Fibroblast of lung (primary cell): ENCODE data around the gene BCDIN3D. TPM values are rescaled to one million over a fixed set of nuclear protein-coding genes. Genes with fewer than 3 reads are reported as not detected.

ENCODE experiments used
- DNase-seq, 2 donors: peaks; one replicate each; pipeline versions ENCODE4 v3.0.0 to v3.0.0-alpha.2; 2010; ENCODE audit warnings: low read depth in 2 of 2
- H2AFZ ChIP-seq: 2 replicates; pipeline ENCODE4 v1.5.1; 2012; ENCODE audit warnings: low read length, control low read depth, inconsistent platforms
- H3K27ac ChIP-seq: 2 replicates; pipeline ENCODE4 v1.5.1; 2011; ENCODE audit warnings: low read length, control low read depth; ENCODE audit not compliant: insufficient read depth
- H3K27me3 ChIP-seq: 2 replicates; pipeline ENCODE4 v1.5.1; 2011; ENCODE audit warnings: mild to moderate bottlenecking, low read length; ENCODE audit not compliant: control insufficient read depth, insufficient read depth
- H3K36me3 ChIP-seq: 2 replicates; pipeline ENCODE4 v1.5.1; 2011; ENCODE audit warnings: low read length; ENCODE audit not compliant: control insufficient read depth, insufficient read depth
- H3K4me1 ChIP-seq: 2 replicates; pipeline ENCODE4 v1.5.1; 2011; ENCODE audit warnings: low read length; ENCODE audit not compliant: control insufficient read depth, insufficient read depth; ENCODE audit errors: extremely low read depth
- H3K4me2 ChIP-seq: 2 replicates; pipeline ENCODE4 v1.5.1; 2011; ENCODE audit warnings: low read length, control low read depth; ENCODE audit not compliant: insufficient read depth; ENCODE audit errors: extremely low read depth
- H3K4me3 ChIP-seq, 4 experiments: fragments of 200-600 bp in 1 of 4; sonication (generic) in 1 of 4; replicated peaks in 1 of 4; 2 replicates each; pipeline ENCODE4 v1.5.1; 2011 to 2016; ENCODE audit warnings: low read length in 4 of 4, low read depth in 3 of 4, mild to moderate bottlenecking in 3 of 4, control low read depth in 2 of 4, inconsistent platforms in 1 of 4, mixed read lengths in 1 of 4; ENCODE audit not compliant: insufficient read depth in 1 of 4; ENCODE audit errors: control extremely low read depth in 1 of 4
- H3K79me2 ChIP-seq: 2 replicates; pipeline ENCODE4 v1.5.1; 2012; ENCODE audit warnings: mild to moderate bottlenecking, low read length, inconsistent platforms; ENCODE audit not compliant: control insufficient read depth, insufficient read depth
- H3K9ac ChIP-seq: 2 replicates; pipeline ENCODE4 v1.5.1; 2011; ENCODE audit warnings: mild to moderate bottlenecking, low read length, control low read depth; ENCODE audit not compliant: insufficient read depth
- H3K9me3 ChIP-seq: 2 replicates; pipeline ENCODE4 v1.5.1; 2012; ENCODE audit warnings: low read depth, low read length; ENCODE audit not compliant: control insufficient read depth, insufficient read depth
- H4K20me1 ChIP-seq: 2 replicates; pipeline ENCODE4 v1.5.1; 2011; ENCODE audit warnings: low read length; ENCODE audit not compliant: control insufficient read depth, insufficient read depth; ENCODE audit errors: extremely low read depth
- EZH2 ChIP-seq: IDR thresholded peaks from 2 replicates; pipeline ENCODE4 v1.5.1; 2012; ENCODE audit warnings: low read length, control low read depth, mild to moderate bottlenecking; ENCODE audit errors: missing control alignments
- polyA plus RNA-seq, 2 donors: library from polyadenylated mRNA; depleted of rRNA in 1 of 2; stranded (reverse) in 1 of 2; unstranded in 1 of 2; fragments of >200 nt; gene quantifications; 2 replicates each; pipeline ENCODE4 v1.2.1, GENCODE V29; 2011 to 2012; ENCODE audit warnings: missing spikeins in 1 of 2
- total RNA-seq: library from RNA; depleted of rRNA; stranded (reverse); fragments of >200 nt; gene quantifications from 2 replicates; pipeline ENCODE4 v1.2.1, GENCODE V29; 2014
- TF ChIP-seq, protein P1 (sequence below), 2 donors: IDR thresholded peaks in 1 of 2; conservative IDR thresholded peaks in 1 of 2; 1 replicate in 1 of 2; 2 replicates in 1 of 2; pipeline ENCODE4 v1.5.1; 2011 to 2012; ENCODE audit warnings: low read length in 2 of 2, control low read depth in 1 of 2, inconsistent platforms in 1 of 2, low read depth in 1 of 2, mild to moderate bottlenecking in 1 of 2

Gene BCDIN3D
- total and polyA plus RNA-seq, 2 donors (not counting 1 experiment from before 2014, with no cell fraction given), result 3.2 to 4.5 TPM

DNA sequence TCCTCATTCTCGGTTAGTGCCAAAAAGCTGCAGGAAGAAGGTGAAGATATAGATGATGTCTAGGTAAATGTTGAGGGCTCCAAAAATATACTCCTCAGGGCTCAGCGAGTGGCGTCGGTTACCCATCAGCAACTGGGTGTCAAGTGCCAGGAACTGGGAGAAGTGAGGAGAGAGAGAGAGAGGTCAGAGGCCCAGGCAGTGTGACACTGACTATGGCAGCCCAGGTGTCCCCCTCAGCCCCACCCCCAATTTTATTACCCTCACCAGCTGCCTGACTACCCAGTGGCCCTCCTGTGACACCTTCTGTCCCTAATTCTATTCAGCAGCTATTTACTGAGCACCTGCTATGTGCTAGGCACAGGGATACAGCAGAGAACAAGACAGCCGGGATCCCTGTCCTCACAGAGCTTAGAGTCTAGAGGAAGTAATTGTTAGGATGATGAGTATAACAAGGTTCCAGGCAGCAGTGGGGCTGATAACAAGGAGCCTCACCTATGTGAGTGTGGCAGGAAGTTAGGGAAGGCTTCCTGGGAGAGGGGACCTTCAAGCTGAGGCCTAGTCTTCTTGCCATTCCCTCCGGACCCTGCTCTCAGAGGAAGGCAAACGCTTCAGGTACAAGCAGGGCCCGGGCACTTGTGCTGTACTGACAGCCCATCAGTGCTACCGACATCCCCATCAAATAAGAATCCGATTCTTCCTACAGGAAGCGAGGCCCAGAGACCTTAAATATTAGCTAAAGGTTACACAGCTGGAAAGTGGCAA is 27.8 kb upstream of the BCDIN3D start:
- no peaks in the 10 kb centered on the region for H3K79me2 ChIP-seq
- H3K9ac ChIP-seq, result no peak overlapping the region
- no peaks in the 10 kb centered on the region for H3K9me3 ChIP-seq
- no peak overlapping the region for H3K4me3 ChIP-seq
- no peak overlapping the region for H2AFZ ChIP-seq
- DNase-seq, result no peak
- H3K36me3 ChIP-seq, result no peaks in the 10 kb centered on the region
- peaks cover 18% of the 10 kb centered on the region for H3K4me1 ChIP-seq
- no peak overlapping the region for H3K4me2 ChIP-seq
- peaks cover 8% of the 10 kb centered on the region for H3K27me3 ChIP-seq
- no peaks in the 10 kb centered on the region for H4K20me1 ChIP-seq
- H3K27ac ChIP-seq, result no peak overlapping the region
- no peak for TF ChIP-seq EZH2
- TF ChIP-seq, protein P1, sequence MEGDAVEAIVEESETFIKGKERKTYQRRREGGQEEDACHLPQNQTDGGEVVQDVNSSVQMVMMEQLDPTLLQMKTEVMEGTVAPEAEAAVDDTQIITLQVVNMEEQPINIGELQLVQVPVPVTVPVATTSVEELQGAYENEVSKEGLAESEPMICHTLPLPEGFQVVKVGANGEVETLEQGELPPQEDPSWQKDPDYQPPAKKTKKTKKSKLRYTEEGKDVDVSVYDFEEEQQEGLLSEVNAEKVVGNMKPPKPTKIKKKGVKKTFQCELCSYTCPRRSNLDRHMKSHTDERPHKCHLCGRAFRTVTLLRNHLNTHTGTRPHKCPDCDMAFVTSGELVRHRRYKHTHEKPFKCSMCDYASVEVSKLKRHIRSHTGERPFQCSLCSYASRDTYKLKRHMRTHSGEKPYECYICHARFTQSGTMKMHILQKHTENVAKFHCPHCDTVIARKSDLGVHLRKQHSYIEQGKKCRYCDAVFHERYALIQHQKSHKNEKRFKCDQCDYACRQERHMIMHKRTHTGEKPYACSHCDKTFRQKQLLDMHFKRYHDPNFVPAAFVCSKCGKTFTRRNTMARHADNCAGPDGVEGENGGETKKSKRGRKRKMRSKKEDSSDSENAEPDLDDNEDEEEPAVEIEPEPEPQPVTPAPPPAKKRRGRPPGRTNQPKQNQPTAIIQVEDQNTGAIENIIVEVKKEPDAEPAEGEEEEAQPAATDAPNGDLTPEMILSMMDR (conservative IDR thresholded peaks at IDR 0.05 in 1 of 2, IDR thresholded peaks at IDR 0.05 in 1 of 2; ENCODE audit: low read depth in 1 of 2, low read length in 2 of 2), result no peak

DNA sequence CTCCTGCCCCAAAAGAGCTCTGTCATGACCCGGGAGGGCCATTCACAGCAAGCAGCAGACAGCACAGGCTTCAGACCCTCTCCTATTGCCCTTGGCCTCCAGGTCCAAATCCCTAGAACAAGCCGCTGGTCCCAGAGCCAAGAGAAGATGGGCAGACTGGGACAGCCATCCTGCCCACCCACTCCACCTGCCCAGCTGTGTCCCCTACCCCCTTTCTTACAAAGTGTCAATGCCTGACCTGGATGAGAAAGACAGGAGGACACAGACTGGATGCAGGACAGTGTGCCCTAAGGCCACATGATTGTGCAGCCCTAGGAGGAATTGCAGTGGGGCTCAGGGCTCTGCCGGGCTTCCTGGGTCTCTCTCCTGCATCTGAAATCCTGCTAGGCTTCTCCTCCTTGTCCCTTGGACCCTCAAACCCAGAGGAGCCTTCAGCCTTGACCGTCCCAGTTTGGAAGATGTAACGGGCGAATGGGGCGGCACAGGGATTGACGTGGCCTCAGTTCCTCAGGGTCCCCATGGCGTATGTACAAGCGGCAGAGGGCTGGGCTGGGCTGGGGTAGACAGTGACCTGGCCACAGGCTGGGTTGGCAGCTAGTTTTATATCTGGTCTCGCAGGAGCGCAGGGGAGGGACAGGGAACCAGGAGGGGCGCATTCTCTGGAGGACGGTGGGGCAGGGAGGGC is 27.1 kb upstream of the BCDIN3D start:
- H3K4me3 ChIP-seq, result no peak overlapping the region
- H4K20me1 ChIP-seq, result no peaks in the 10 kb centered on the region
- TF ChIP-seq, protein P1 (conservative IDR thresholded peaks at IDR 0.05 in 1 of 2, IDR thresholded peaks at IDR 0.05 in 1 of 2; ENCODE audit: low read depth in 1 of 2, low read length in 2 of 2), result no peak
- TF ChIP-seq EZH2, result no peak
- H3K27me3 ChIP-seq, result peaks cover 14% of the 10 kb centered on the region
- H3K9me3 ChIP-seq, result no peaks in the 10 kb centered on the region
- no peak for DNase-seq
- H3K4me1 ChIP-seq, result peaks cover 18% of the 10 kb centered on the region
- H3K79me2 ChIP-seq, result no peaks in the 10 kb centered on the region
- no peak overlapping the region for H3K9ac ChIP-seq
- no peak overlapping the region for H3K4me2 ChIP-seq
- no peak overlapping the region for H2AFZ ChIP-seq
- H3K36me3 ChIP-seq, result no peaks in the 10 kb centered on the region
- no peak overlapping the region for H3K27ac ChIP-seq

DNA sequence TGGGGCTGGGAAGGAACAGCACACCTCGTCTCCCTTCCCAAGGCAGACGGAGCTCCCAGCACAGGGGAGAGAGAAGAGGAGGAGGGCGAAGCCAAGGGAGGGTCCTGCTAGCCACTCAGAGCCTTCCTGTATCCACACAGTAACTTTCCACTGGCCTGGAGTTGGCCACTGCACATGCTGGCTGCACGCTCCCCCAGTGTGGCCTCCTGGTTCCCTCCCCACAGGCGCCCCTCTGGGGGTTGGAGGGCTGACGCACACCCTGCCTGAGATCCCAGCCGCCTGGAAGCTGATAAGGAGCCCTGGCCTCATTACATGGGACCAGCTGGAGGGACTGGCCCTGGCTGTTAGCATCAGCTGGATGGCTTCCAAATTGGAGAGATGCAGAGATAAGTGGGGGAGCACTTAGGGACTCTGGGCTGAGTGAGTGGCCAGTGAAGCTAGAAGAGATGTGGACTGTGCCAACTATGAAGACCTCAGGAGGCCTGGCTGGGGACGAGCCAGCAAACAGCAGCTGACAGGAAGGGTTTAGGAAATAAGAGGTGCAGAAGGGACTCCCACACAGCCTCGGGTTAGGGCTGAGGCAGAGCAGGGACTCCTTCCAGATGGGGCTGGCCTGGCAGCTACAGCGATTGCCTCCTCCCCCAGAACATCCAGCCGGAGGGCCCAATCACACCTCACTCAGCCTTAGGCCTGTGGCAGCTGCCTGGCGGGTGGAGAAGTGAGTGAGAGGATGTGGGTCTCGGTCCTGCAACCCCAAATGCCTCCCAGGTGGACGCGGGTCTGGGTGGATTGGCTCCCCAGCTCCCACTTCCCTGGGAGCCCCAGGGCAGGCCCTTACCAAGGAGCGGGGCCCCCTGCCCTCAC is 26.3 kb upstream of the BCDIN3D start:
- peak overlapping the region; percentile 38 for H3K27ac ChIP-seq
- no peak overlapping the region for H3K9ac ChIP-seq
- DNase-seq, result peak; percentile 98 to 99
- no peaks in the 10 kb centered on the region for H4K20me1 ChIP-seq
- peaks cover 17% of the 10 kb centered on the region for H3K27me3 ChIP-seq
- H3K4me1 ChIP-seq, result peaks cover 18% of the 10 kb centered on the region
- no peaks in the 10 kb centered on the region for H3K9me3 ChIP-seq
- TF ChIP-seq, protein P1 (conservative IDR thresholded peaks at IDR 0.05 in 1 of 2, IDR thresholded peaks at IDR 0.05 in 1 of 2; ENCODE audit: low read depth in 1 of 2, low read length in 2 of 2), result no peak
- no peak for TF ChIP-seq EZH2
- peak overlapping the region; percentile 46 for H3K4me2 ChIP-seq
- H2AFZ ChIP-seq, result no peak overlapping the region
- no peak overlapping the region for H3K4me3 ChIP-seq
- H3K79me2 ChIP-seq, result no peaks in the 10 kb centered on the region
- no peaks in the 10 kb centered on the region for H3K36me3 ChIP-seq
